Medulla oblongata (tissue), 1 donor: ENCODE results near the gene AGAP9.
"Not testable (repeated sequence)": the region's sequence is repeated elsewhere in the genome, so short reads cannot be mapped to it uniquely, and the experiment has no call there.

Experiments used
- DNase-seq: peaks from one replicate; pipeline ENCODE4 v3.0.0-alpha.2; 2015; ENCODE audit errors: extremely low spot score

The AGAP9 gene

GRCh38 chr10:47485943-47486342 is 37.5 kb downstream of the AGAP9 start:
- DNase-seq: not testable (repeated sequence)

GRCh38 chr10:47484786-47485185 is 38.7 kb downstream of the AGAP9 start:
- not testable (repeated sequence) for DNase-seq

- not testable (repeated sequence) for DNase-seq
Observed at GRCh38 chr10:47483923-47484322, 39.5 kb downstream of the AGAP9 start, which contains the start of gene ANXA8. Gene ANXA8 (minus strand): TSS chr10:47484115. CDS start chr10:47483933, 182 bp downstream.

- DNase-seq: not testable (repeated sequence)
Observed at GRCh38 chr10:47482367-47482766, 41.1 kb downstream of the AGAP9 start.

- not testable (repeated sequence) for DNase-seq
Observed at GRCh38 chr10:47481768-47482181, 41.7 kb downstream of the AGAP9 start.

GRCh38 chr10:47481182-47481766 is 42.2 kb downstream of the AGAP9 start:
- DNase-seq: not testable (repeated sequence)

- DNase-seq: not testable (repeated sequence)
Observed at GRCh38 chr10:47480133-47480532, 43.3 kb downstream of the AGAP9 start.

- DNase-seq: not testable (repeated sequence)
Observed at GRCh38 chr10:47478114-47478513, 45.3 kb downstream of the AGAP9 start.

GRCh38 chr10:47477078-47477477 is 46.4 kb downstream of the AGAP9 start:
- DNase-seq: not testable (repeated sequence)

- not testable (repeated sequence) for DNase-seq
Observed at GRCh38 chr10:47475101-47475500, 48.3 kb downstream of the AGAP9 start.

GRCh38 chr10:47473516-47473915 is 49.9 kb downstream of the AGAP9 start:
- DNase-seq: not testable (repeated sequence)

GRCh38 chr10:47472647-47473046 is 50.8 kb downstream of the AGAP9 start:
- DNase-seq: not testable (repeated sequence)

- not testable (repeated sequence) for DNase-seq
Observed at GRCh38 chr10:47472072-47472471, 51.4 kb downstream of the AGAP9 start.

GRCh38 chr10:47468731-47469528 is 54.5 kb downstream of the AGAP9 start:
- DNase-seq: not testable (repeated sequence)

- DNase-seq: not testable (repeated sequence)
Observed at GRCh38 chr10:47467957-47468356, 55.5 kb downstream of the AGAP9 start.

- not testable (repeated sequence) for DNase-seq
Observed at GRCh38 chr10:47467458-47467857, 56.0 kb downstream of the AGAP9 start.

GRCh38 chr10:47465216-47465917 is 58.1 kb downstream of the AGAP9 start:
- not testable (repeated sequence) for DNase-seq

- DNase-seq: not testable (repeated sequence)
Observed at GRCh38 chr10:47462577-47463358, 60.7 kb downstream of the AGAP9 start.

GRCh38 chr10:47461261-47461687 is 62.2 kb downstream of the AGAP9 start:
- DNase-seq: not testable (repeated sequence)

- DNase-seq: no peak
Observed at GRCh38 chr10:47458466-47459154, 64.8 kb downstream of the AGAP9 start.

GRCh38 chr10:47457826-47458225 is 65.6 kb downstream of the AGAP9 start:
- DNase-seq: no peak
